HG02798 (cell line): ENCODE measurements around the gene MMP24.
"Not testable (repeated sequence)": the region's sequence is repeated elsewhere in the genome, so short reads cannot be mapped to it uniquely, and the experiment has no call there.

ENCODE experiments used
- ATAC-seq: cut with Tn5 transposase; IDR thresholded peaks from one replicate; pipeline ENCODE4 v1.9.1; 2021; ENCODE audit warnings: mild to moderate bottlenecking; ENCODE audit not compliant: unreplicated experiment, poor library complexity

The MMP24 gene

GRCh38 chr20:35252598-35252997, 26.1 kb downstream of the MMP24 start:
- not testable (repeated sequence) for ATAC-seq

- no peak for ATAC-seq
These were observed 26.5 kb downstream of the MMP24 start for GRCh38 chr20:35253010-35253409.

GRCh38 chr20:35254448-35254999, 28.0 kb downstream of the MMP24 start:
- no peak for ATAC-seq

- ATAC-seq = no peak
These were observed 30.9 kb downstream of the MMP24 start for GRCh38 chr20:35257175-35257909.

GRCh38 chr20:35260426-35260825, 33.9 kb downstream of the MMP24 start:
- ATAC-seq = no peak

GRCh38 chr20:35262321-35262720, 35.8 kb downstream of the MMP24 start:
- not testable (repeated sequence) for ATAC-seq

GRCh38 chr20:35262731-35263531, 36.4 kb downstream of the MMP24 start:
- ATAC-seq = not testable (repeated sequence)

- no peak for ATAC-seq
These were observed 37.2 kb downstream of the MMP24 start for GRCh38 chr20:35263532-35264341.

GRCh38 chr20:35264755-35265154, 38.3 kb downstream of the MMP24 start:
- no peak for ATAC-seq

GRCh38 chr20:35267092-35267491, 40.6 kb downstream of the MMP24 start:
- no peak for ATAC-seq

GRCh38 chr20:35269055-35269781, 42.7 kb downstream of the MMP24 start:
- ATAC-seq = no peak

- no peak for ATAC-seq
These were observed 43.8 kb downstream of the MMP24 start for GRCh38 chr20:35270021-35270902.

GRCh38 chr20:35271073-35271882, 44.8 kb downstream of the MMP24 start:
- ATAC-seq = no peak

GRCh38 chr20:35271904-35272303, 45.4 kb downstream of the MMP24 start:
- ATAC-seq = no peak

GRCh38 chr20:35273449-35274171, 47.1 kb downstream of the MMP24 start:
- no peak for ATAC-seq

GRCh38 chr20:35274172-35275092, 47.9 kb downstream of the MMP24 start:
- ATAC-seq = no peak
